GM21619 (cell line): ENCODE results near the gene MIA3.
A peak's percentile ranks its signal among the peaks of the same experiment; 100 is the strongest.

Source experiments
- ATAC-seq: cut with Tn5 transposase; IDR thresholded peaks from one replicate; pipeline ENCODE4 v1.9.1; 2021; ENCODE audit not compliant: unreplicated experiment

Gene MIA3

GRCh38 chr1:222713091-222713961 is 95.4 kb downstream of the MIA3 start:
- peak; percentile 66 for ATAC-seq

GRCh38 chr1:222716393-222716792 is 98.5 kb downstream of the MIA3 start:
- no peak for ATAC-seq
